ENCODE data around the gene TRAF6.

TRAF6 gene

GRCh38 chr11:36456156-36456555, 53.9 kb downstream of the TRAF6 start:
- no peak overlapping the region for H3K27ac ChIP-seq

GRCh38 chr11:36455658-36456111, 54.4 kb downstream of the TRAF6 start:
- no peak overlapping the region for H3K27ac ChIP-seq
- no peak for TF ChIP-seq ZFX (IDR thresholded peaks at IDR 0.05; ENCODE audit: borderline replicate concordance)
- no peak for TF ChIP-seq CTCF (IDR thresholded peaks at IDR 0.05)

More at GRCh38 chr11:36456156-36456555, 53.9 kb downstream of the TRAF6 start:
- no peak for TF ChIP-seq CTCF (IDR thresholded peaks at IDR 0.05)
- TF ChIP-seq ZFX (IDR thresholded peaks at IDR 0.05; ENCODE audit: borderline replicate concordance), result no peak

GRCh38 chr11:36454941-36455631, 55.0 kb downstream of the TRAF6 start:
- no peak overlapping the region for H3K27ac ChIP-seq
- TF ChIP-seq CTCF (IDR thresholded peaks at IDR 0.05) (no peak), ZFX (IDR thresholded peaks at IDR 0.05; ENCODE audit: borderline replicate concordance) (no peak)

- TF ChIP-seq ZFX (IDR thresholded peaks at IDR 0.05; ENCODE audit: borderline replicate concordance) (no peak), CTCF (IDR thresholded peaks at IDR 0.05) (no peak)
Measured at GRCh38 chr11:36454551-36454940, 55.5 kb downstream of the TRAF6 start.

GRCh38 chr11:36453678-36454077, 56.4 kb downstream of the TRAF6 start:
- H3K27ac ChIP-seq, result no peak overlapping the region
- TF ChIP-seq CTCF (IDR thresholded peaks at IDR 0.05) (no peak), ZFX (IDR thresholded peaks at IDR 0.05; ENCODE audit: borderline replicate concordance) (no peak)

More at GRCh38 chr11:36454551-36454940, 55.5 kb downstream of the TRAF6 start:
- no peak overlapping the region for H3K27ac ChIP-seq

- H3K27ac ChIP-seq, result no peak overlapping the region
- TF ChIP-seq CTCF (IDR thresholded peaks at IDR 0.05) (no peak), ZFX (IDR thresholded peaks at IDR 0.05; ENCODE audit: borderline replicate concordance) (no peak)
Measured at GRCh38 chr11:36452961-36453360, 57.1 kb downstream of the TRAF6 start.

GRCh38 chr11:36452236-36452940, 57.7 kb downstream of the TRAF6 start:
- TF ChIP-seq ZFX (IDR thresholded peaks at IDR 0.05; ENCODE audit: borderline replicate concordance), result no peak
- TF ChIP-seq CTCF (IDR thresholded peaks at IDR 0.05), result no peak

More at GRCh38 chr11:36452236-36452940, 57.7 kb downstream of the TRAF6 start:
- no peak overlapping the region for H3K27ac ChIP-seq

All from 22Rv1 (cell line).